GM18507 (cell line): Measurements from ENCODE around the gene GPD2.

Experiments
- DNase-seq: peaks from one replicate; pipeline ENCODE4 v3.0.0; 2011; ENCODE audit warnings: low read depth; ENCODE audit not compliant: insufficient read length; ENCODE audit errors: extremely low spot score
- FAIRE-seq: peaks from 2 replicates; lab custom pipeline; 2011; peaks lifted over from hg19 to GRCh38; lab: Jason Lieb, UNC

The GPD2 gene

GRCh38 chr2:156435718-156436496 lies at the start of gene GPD2:
Gene GPD2, plus strand, starts transcription at chr2:156436379. Its CDS starts 39,727 bp downstream, at chr2:156476106.
- DNase-seq: peak; percentile 39
- FAIRE-seq: peak; percentile 48

DNA sequence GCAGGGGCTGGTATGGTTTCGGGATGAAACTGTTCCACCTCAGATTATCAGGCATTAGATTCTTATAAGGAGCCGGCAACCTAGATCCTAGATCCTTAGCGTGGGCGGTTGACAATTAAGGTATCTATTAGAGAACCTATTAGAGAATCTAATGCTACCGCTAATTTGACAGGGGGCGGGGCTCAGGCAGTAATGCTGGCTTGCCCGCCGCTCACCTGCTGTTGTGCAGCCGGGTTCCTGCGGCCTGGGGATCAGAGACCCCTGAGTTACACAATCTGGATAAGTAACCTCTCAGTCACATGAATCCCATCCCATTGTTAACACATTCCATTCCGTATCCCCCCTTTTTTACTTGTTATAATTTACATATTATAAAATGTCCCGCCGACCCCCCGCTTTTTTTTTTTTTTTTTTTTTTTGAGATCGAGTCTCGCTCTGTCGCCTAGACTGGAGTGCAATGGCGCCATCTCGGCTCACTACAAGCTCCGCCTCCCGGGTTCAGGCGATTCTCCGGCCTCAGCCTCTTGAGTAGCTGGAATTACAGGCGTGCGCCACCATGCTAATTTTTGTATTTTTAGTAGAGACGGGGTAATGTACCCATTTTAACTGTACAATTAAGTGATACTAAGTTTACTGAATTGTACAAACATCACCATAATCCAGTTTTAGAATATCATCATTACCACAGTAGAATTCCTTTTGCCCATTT lies 42.0 kb upstream of the GPD2 start:
- no peak for FAIRE-seq

GRCh38 chr2:156396126-156396525 lies 40.1 kb upstream of the GPD2 start:
- DNase-seq (no peak), FAIRE-seq (peak; percentile 72)

More for the DNA sequence above, 42.0 kb upstream of the GPD2 start:
- DNase-seq: no peak

- FAIRE-seq: no peak
These were observed 39.0 kb upstream of the GPD2 start for GRCh38 chr2:156397229-156397628.

GRCh38 chr2:156398176-156398575 lies 38.0 kb upstream of the GPD2 start:
- FAIRE-seq: no peak
- DNase-seq: no peak

More at GRCh38 chr2:156397229-156397628, 39.0 kb upstream of the GPD2 start:
- DNase-seq: no peak

DNA sequence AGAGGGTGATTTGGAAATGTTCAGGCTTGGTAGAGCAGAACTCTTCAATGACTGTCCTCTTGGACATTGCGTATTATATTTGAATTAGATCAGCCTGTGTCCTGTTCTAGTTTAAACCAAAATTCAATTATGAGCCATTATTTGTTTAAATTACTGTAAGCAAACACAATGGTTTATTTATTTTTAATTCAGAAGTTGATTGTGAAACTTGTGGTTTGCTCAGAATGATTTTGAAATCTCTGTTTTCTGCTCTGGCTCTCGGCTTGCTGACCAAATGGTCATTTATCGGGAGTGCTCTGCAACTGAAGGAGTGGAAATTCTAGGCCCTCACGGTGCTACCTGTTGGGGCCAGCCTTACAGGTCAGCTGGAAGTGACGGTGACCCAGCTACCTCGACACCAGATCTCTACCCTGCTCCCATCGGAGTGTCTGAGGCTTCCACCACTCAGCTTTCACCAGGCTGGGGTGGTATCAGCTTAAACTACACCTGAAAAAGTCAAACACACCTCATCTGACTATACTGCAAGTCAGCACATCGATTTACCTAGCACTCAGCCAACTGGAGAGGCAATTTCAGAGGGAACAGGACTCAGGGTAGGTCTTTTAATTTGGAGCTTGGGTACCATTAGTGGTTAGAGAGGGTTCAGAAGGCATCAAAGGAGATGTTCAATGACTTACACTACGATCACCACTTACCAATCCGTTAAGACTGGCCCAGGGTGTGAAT lies 36.8 kb upstream of the GPD2 start:
- no peak for DNase-seq
- FAIRE-seq: peak; percentile 44

DNA sequence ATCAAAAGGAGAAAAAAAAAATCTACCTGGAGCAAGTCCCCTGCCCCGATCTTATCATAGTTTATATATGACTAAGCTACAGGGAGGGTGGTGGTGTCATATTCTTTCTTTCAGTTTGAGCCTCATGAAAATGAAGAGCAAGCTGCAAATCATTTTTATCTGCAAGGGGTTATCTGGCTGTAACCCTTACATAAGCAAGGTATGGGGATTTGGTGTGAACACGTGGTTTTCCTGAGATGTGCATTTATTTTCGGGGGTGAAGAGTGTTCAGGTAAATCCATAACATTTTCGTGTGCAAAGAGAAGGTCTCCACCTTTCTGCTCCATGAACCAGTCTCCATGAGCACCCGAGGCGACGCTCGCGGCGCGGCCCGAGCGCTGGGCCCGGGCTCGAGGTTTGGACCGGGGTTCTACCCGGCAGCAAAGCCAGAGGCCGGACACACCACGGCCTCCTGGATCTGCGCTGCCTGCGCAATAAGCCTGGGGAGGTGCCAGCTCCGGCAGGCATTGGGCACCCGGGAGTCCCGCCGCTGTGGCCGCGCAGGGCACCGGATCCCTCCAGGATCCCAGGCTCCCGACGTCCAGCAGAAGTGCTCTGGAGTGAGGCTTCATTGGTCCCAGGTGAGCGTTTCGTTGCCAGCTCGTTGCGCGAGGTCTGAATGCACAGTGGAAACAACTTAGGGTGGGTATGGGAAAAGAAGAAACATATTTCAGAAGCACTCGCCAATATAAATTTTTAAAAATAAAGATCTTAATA lies 36.1 kb upstream of the GPD2 start:
- peak; percentile 20 for DNase-seq
- FAIRE-seq: peak; percentile 56

GRCh38 chr2:156400706-156401678 lies 35.2 kb upstream of the GPD2 start:
- FAIRE-seq: peak; percentile 54

DNA sequence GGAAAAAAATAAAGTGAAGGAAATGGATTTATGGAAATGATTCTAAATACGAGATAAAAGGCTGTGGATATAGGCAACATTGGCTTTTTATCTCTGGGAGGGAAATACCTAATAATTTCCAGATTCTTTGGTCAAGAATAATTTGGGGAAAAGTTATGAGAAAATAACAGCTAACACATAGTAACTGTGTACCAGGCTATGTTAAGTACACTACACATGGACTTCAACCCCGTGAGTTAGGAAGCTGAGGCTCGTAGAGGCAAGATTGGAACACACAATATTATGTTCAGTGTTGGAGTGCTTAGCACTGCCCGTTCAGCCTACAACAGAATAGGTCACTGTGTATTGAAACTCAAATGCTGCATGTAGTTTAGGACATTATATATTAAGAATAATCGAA lies 34.3 kb upstream of the GPD2 start:
- no peak for DNase-seq
- no peak for FAIRE-seq

More at GRCh38 chr2:156400706-156401678, 35.2 kb upstream of the GPD2 start:
- peak; percentile 30 for DNase-seq

DNA sequence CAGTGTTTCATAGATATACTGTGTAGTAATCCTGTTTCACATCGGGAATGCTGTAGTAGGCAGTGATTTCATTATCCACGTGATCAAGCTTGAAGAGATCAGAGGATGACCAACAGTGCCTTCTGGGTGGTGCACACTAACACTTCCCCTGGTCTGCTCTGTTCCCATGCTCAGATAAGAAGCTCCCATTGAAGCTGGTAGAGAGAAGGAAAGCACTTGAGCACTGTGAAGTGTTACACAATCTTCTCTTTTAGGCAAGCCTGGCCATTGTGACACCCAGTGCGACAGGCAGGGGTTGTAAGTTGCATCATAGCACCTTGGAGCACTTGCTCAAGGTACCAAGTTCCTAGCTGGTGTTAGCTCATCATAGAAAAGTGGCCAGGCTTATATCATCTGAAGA lies 30.6 kb upstream of the GPD2 start:
- no peak for DNase-seq

DNA sequence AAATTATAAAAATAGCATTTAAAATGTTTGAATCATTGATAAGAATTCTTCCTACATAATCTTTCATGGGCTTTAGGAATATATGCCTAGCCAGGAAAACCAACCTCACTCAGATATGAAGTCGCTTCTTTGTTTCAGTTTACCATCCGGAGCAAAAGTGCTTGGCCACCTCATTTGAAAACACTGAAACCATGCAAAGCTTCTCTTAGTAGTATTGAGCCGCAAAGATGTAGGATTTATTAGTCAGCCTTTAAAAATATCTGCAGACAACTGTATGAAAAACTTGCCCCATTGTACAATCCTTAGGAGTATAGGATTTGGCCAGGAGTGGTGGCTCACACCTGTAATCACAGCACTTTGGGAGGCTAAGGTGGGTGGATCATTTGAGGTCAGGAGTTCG lies 24.3 kb upstream of the GPD2 start:
- no peak for FAIRE-seq

More for the DNA sequence above, 30.6 kb upstream of the GPD2 start:
- no peak for FAIRE-seq

DNA sequence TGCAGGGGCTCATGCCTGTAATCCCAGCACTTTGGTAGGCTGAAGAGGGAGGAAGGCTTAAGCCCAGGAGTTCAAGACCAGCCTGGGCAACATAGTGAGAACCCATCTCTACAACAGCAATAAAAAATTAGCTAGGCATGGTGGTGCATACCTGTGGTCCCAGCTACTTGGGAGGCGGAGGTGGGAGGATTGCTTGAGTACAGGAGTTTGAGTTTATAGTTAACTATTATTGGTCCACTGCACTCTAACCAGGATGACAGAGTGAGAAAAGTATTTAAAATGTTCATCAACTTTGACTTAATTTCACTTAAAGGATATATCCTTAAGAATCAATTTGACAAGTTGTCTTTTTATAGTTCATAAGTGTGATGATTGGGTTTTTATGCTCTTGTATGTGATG lies 14.3 kb upstream of the GPD2 start:
- no peak for DNase-seq
- no peak for FAIRE-seq

More for the DNA sequence above, 24.3 kb upstream of the GPD2 start:
- no peak for DNase-seq

DNA sequence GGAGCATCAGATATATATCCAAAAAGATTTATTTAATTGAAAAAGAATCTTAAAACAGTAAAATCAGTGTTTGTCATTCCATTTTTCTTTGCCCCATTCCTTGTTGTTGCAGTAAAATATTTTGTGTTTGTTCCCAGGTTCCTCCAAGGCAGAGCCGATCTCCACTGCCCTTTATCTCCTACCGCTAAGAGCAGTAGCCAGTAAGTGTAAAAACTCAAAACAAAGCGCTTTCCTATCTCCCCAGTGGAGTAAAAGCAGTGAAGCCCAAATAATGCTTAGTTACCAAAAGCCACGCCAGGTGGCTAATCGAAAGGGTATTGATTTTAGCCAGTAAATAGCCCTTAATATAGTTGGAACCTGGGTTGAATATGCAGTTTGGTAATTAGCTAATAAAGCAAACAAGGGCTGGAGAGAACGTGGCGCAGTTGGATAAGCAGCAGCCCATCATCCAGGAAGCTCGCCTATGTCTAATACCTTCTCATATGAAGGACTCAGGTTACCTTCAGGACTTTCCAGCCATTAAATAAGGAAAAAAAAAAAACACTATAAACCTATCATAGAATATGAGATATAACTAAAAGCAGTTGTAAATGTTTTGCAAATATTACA lies 12.4 kb upstream of the GPD2 start:
- DNase-seq (no peak), FAIRE-seq (no peak)

DNA sequence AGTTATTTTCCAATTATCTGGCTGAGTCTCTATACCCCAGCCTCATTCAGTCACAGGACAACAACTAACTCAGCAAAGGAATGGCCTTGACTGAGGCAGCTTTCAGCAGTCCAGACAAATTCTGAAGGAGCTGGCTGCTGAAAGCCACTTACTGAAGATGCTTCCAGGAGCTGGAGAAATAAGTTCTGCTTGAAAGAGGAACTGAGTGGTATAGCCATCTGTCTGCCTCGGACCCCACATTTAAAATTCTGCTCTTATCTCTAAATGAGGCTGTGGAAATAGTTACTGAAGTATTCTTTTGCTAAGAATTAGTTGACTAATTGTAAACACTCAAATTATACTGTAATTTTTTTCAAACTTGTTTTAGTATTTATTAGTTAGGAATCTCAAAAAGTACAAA lies 9.1 kb upstream of the GPD2 start:
- no peak for FAIRE-seq
- DNase-seq: no peak

GRCh38 chr2:156429211-156429610 lies 7.0 kb upstream of the GPD2 start:
- DNase-seq (no peak), FAIRE-seq (peak; percentile 33)

- DNase-seq (no peak), FAIRE-seq (no peak)
These were observed 5.8 kb upstream of the GPD2 start for GRCh38 chr2:156430236-156430979.

DNA sequence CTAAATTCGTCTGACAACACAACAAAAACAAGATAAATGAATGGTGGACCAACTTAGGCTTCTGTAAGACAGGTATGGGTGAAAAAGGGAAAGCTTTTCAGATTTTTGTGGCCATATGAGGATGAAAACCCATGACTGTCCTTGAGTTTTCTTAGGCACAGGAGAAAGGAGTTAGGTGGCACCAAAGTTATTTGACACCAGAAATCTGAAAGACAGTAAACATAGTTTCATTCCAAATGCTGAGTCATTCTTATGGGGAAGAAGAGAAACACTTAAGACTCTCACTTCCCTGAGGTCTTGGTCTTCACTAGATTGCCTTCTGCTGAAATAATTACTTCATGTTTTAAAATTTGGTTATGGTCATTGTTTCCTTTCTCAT lies 5.2 kb upstream of the GPD2 start:
- DNase-seq: peak; percentile 37

More for the DNA sequence above, 5.2 kb upstream of the GPD2 start:
- FAIRE-seq: peak; percentile 89
